ENCODE measurements around the gene BRSK1.

The BRSK1 gene

DNA sequence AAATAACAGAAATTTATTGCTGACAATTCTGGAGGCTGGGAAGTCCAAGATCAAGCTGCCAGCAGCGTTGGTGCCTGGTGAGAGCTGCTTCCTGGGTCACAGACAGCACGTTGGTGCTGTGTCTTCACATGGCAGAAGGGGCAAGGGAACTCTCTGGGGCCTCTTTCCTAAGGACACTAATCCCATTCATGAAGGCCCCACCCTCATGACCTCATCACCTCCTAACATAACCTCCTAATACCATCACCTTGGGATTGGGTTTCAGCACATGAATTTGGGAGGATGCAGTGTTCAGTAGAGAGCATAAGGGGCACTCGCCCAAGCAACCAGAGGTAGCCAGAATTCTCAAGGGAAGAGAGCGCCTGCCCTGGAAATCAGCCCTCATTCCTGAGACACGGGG, 25.7 kb downstream of the BRSK1 start:
- intact Hi-C loops (cut with DNase I; ENCODE audit: low total_unique reads), result no loop called here
- Histone ChIP-seq H3K27me3 (peaks cover 0 to 3% of the 10 kb centered on the region in 2 donors), H3K27ac (no peak overlapping the region), H3K4me1 (no peaks in the 10 kb centered on the region), H3K9me3 (no peaks in the 10 kb centered on the region), H3K4me3 (no peak overlapping the region), H3K36me3 (peaks cover 0 to 9% (median 6%) of the 10 kb centered on the region in 3 donors)
- TF ChIP-seq CTCF (IDR thresholded peaks at IDR 0.05), result no peak
- DNase-seq, result no peak

DNA sequence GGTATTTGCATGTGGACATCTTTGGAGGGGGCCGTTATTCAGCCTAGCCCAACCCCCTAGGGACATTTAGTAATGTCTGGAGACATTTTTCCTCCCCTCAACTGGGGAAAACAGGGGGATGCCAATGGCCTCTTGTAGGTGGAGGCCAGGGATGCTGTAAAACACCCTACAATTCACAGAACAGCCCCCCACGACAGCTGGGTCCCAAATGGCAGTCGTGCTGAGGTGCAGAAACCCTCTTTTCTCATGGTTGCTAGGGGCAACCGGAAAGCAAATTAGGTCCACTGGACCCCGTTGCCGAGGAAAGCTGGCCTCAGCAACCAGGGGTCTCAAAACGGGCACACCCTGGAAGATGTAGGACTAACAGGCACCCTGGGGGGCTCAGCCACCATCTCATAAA, 26.7 kb downstream of the BRSK1 start:
- Histone ChIP-seq H3K4me1 (no peaks in the 10 kb centered on the region), H3K4me3 (no peak overlapping the region), H3K27me3 (peaks cover 0 to 3% of the 10 kb centered on the region in 2 donors), H3K36me3 (peaks cover 0 to 9% (median 6%) of the 10 kb centered on the region in 3 donors), H3K9me3 (no peaks in the 10 kb centered on the region), H3K27ac (no peak overlapping the region)
- no peak for DNase-seq
- intact Hi-C loops (cut with DNase I; ENCODE audit: low total_unique reads), result no loop called here
- no peak for TF ChIP-seq CTCF (IDR thresholded peaks at IDR 0.05)

GRCh38 chr19:55311397-55311796, 27.6 kb downstream of the BRSK1 start:
- Histone ChIP-seq H3K27me3 (peaks cover 0 to 3% of the 10 kb centered on the region in 2 donors), H3K27ac (no peak overlapping the region), H3K4me3 (no peak overlapping the region), H3K9me3 (no peaks in the 10 kb centered on the region), H3K36me3 (peaks cover 0 to 6% (median 5%) of the 10 kb centered on the region in 3 donors), H3K4me1 (no peaks in the 10 kb centered on the region)
- intact Hi-C loops (cut with DNase I; ENCODE audit: low total_unique reads), result no loop called here
- DNase-seq, result no peak
- no peak for TF ChIP-seq CTCF (IDR thresholded peaks at IDR 0.05)

DNA sequence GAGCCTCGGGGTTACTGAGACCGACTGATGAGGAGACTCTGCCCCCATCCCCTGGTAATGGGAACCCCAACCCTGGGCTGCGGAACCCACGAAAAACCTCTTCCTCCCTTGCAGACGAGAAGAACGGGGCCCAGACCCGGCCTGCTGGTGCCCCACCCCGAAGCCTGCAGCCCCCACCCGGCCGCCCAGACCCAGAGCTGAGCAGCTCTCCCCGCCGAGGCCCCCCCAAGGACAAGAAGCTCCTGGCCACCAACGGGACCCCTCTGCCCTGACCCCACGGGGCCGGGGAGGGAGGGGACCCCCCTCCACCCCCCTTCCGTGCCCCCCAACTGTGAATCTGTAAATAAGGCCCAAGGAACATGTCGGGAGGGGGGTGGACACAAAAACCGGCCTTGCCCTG, 28.0 kb downstream of the BRSK1 start:
- Histone ChIP-seq H3K4me3 (no peak overlapping the region), H3K36me3 (peaks cover 0 to 6% (median under 1%) of the 10 kb centered on the region in 3 donors), H3K27me3 (peaks cover 0 to 3% of the 10 kb centered on the region in 2 donors), H3K9me3 (no peaks in the 10 kb centered on the region), H3K27ac (no peak overlapping the region), H3K4me1 (no peaks in the 10 kb centered on the region)
- TF ChIP-seq CTCF (IDR thresholded peaks at IDR 0.05), result no peak
- no peak for DNase-seq
- intact Hi-C loops (cut with DNase I; ENCODE audit: low total_unique reads), result no loop called here

GRCh38 chr19:55312621-55313512, 29.1 kb downstream of the BRSK1 start:
- DNase-seq, result no peak
- intact Hi-C loops (cut with DNase I; ENCODE audit: low total_unique reads), result no loop called here
- Histone ChIP-seq H3K9me3 (no peaks in the 10 kb centered on the region), H3K36me3 (peaks cover 0 to 6% (median 0%) of the 10 kb centered on the region in 3 donors), H3K4me1 (no peaks in the 10 kb centered on the region), H3K27me3 (peaks cover 0 to 3% of the 10 kb centered on the region in 2 donors), H3K4me3 (no peak overlapping the region), H3K27ac (no peak overlapping the region)
- TF ChIP-seq CTCF (IDR thresholded peaks at IDR 0.05), result no peak

Data from tibial artery (tissue), 4 donors.